RWPE2 (cell line): ENCODE measurements around the gene KDM5A.

Experiments used
- ATAC-seq: fragments of 200-7000 bp; cut with Tn5 transposase; 3 replicates; pipeline ENCODE4 v1.9.1; 2021; ENCODE audit warnings: low read depth
- DNase-seq: peaks from one replicate; pipeline ENCODE4 v3.0.0-alpha.2; 2020; ENCODE audit warnings: low spot score
- H3K27ac ChIP-seq: fragments of 450-650 bp; 2 replicates; pipeline ENCODE4 v1.5.1; 2017; ENCODE audit warnings: mild to moderate bottlenecking; ENCODE audit not compliant: poor library complexity, severe bottlenecking
- H3K27me3 ChIP-seq: fragments of 250-450 bp; sonication (Bioruptor Pico); 2 replicates; pipeline ENCODE4 v1.5.1; 2021; ENCODE audit warnings: mild to moderate bottlenecking, moderate library complexity; ENCODE audit not compliant: insufficient read depth, poor library complexity, severe bottlenecking
- H3K36me3 ChIP-seq: fragments of 250-450 bp; sonication (Bioruptor Pico); 2 replicates; pipeline ENCODE4 v1.5.1; 2020; ENCODE audit warnings: low read depth, mild to moderate bottlenecking, moderate library complexity
- H3K4me1 ChIP-seq: fragments of 250-450 bp; sonication (Bioruptor Pico); 2 replicates; pipeline ENCODE4 v1.5.1; 2021; ENCODE audit warnings: mild to moderate bottlenecking, moderate library complexity; ENCODE audit not compliant: insufficient read depth, poor library complexity, severe bottlenecking
- H3K4me3 ChIP-seq: fragments of 250-450 bp; sonication (Bioruptor Pico); 2 replicates; pipeline ENCODE4 v1.5.1; 2021; ENCODE audit warnings: mild to moderate bottlenecking, moderate library complexity; ENCODE audit not compliant: severe bottlenecking
- H3K9me3 ChIP-seq: fragments of 250-450 bp; sonication (Bioruptor Pico); 2 replicates; pipeline ENCODE4 v1.5.1; 2021; ENCODE audit warnings: mild to moderate bottlenecking, moderate library complexity; ENCODE audit not compliant: severe bottlenecking
- TF ChIP-seq, protein P1 (sequence below): fragments of 450-650 bp; IDR thresholded peaks from one replicate; pipeline ENCODE4 v1.5.1; 2017; ENCODE audit warnings: mild to moderate bottlenecking, moderate library complexity; ENCODE audit not compliant: poor library complexity, severe bottlenecking

The KDM5A gene

GRCh38 chr12:253116-253831 is 135.8 kb downstream of the KDM5A start:
- Histone ChIP-seq H3K27ac (no peak overlapping the region), H3K4me1 (no peaks in the 10 kb centered on the region)

GRCh38 chr12:252636-253035 is 136.5 kb downstream of the KDM5A start:
- TF ChIP-seq, protein P1, sequence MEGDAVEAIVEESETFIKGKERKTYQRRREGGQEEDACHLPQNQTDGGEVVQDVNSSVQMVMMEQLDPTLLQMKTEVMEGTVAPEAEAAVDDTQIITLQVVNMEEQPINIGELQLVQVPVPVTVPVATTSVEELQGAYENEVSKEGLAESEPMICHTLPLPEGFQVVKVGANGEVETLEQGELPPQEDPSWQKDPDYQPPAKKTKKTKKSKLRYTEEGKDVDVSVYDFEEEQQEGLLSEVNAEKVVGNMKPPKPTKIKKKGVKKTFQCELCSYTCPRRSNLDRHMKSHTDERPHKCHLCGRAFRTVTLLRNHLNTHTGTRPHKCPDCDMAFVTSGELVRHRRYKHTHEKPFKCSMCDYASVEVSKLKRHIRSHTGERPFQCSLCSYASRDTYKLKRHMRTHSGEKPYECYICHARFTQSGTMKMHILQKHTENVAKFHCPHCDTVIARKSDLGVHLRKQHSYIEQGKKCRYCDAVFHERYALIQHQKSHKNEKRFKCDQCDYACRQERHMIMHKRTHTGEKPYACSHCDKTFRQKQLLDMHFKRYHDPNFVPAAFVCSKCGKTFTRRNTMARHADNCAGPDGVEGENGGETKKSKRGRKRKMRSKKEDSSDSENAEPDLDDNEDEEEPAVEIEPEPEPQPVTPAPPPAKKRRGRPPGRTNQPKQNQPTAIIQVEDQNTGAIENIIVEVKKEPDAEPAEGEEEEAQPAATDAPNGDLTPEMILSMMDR = no peak
- Histone ChIP-seq H3K36me3 (no peaks in the 10 kb centered on the region), H3K27me3 (peaks cover under 1% of the 10 kb centered on the region), H3K4me3 (no peak overlapping the region), H3K27ac (no peak overlapping the region), H3K9me3 (peaks cover 5% of the 10 kb centered on the region), H3K4me1 (no peaks in the 10 kb centered on the region)
- ATAC-seq (no peak), DNase-seq (no peak)

More at GRCh38 chr12:253116-253831, 135.8 kb downstream of the KDM5A start:
- peaks cover 3% of the 10 kb centered on the region for H3K27me3 ChIP-seq
- no peak overlapping the region for H3K4me3 ChIP-seq
- DNase-seq (no peak), ATAC-seq (no peak)
- peaks cover 4% of the 10 kb centered on the region for H3K9me3 ChIP-seq
- TF ChIP-seq, protein P1 = no peak
- H3K36me3 ChIP-seq = no peaks in the 10 kb centered on the region

- H3K4me1 ChIP-seq = no peaks in the 10 kb centered on the region
- no peak overlapping the region for H3K27ac ChIP-seq
- ATAC-seq = no peak
- DNase-seq = no peak
- peaks cover 13% of the 10 kb centered on the region for H3K9me3 ChIP-seq
- H3K27me3 ChIP-seq = no peaks in the 10 kb centered on the region
- H3K4me3 ChIP-seq = no peak overlapping the region
- TF ChIP-seq, protein P1 = no peak
- H3K36me3 ChIP-seq = no peaks in the 10 kb centered on the region
These were observed 141.8 kb downstream of the KDM5A start for GRCh38 chr12:247271-247670.

- TF ChIP-seq, protein P1 = no peak
- Histone ChIP-seq H3K4me3 (no peak overlapping the region), H3K9me3 (peaks cover 9% of the 10 kb centered on the region), H3K4me1 (no peaks in the 10 kb centered on the region), H3K27me3 (no peaks in the 10 kb centered on the region), H3K36me3 (no peaks in the 10 kb centered on the region), H3K27ac (no peak overlapping the region)
- DNase-seq (no peak), ATAC-seq (no peak)
These were observed 145.7 kb downstream of the KDM5A start for GRCh38 chr12:243381-243780.

DNA sequence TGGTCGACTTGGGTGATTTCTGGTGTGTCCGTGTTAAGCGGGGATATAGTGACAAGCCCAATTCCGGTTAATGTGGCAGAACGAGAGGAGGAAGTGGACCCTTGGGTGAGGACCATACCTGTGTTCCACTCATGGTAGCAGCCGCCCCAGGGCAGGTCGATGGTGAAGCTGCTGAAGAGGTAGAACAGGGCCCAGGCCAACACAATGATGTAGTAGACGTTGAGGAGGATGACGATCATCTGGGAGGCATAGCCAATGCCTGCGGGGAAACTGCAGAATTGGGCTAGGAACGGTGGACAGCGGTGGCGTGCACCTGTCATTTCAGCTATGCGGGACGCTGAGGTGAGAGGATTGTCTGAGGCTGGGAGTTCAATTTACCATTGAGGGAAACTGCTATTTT is 146.6 kb downstream of the KDM5A start:
- H3K4me3 ChIP-seq = no peak overlapping the region
- ATAC-seq (no peak), DNase-seq (no peak)
- no peaks in the 10 kb centered on the region for H3K4me1 ChIP-seq
- peaks cover 6% of the 10 kb centered on the region for H3K9me3 ChIP-seq
- no peaks in the 10 kb centered on the region for H3K27me3 ChIP-seq
- TF ChIP-seq, protein P1 = no peak
- H3K27ac ChIP-seq = no peak overlapping the region
- no peaks in the 10 kb centered on the region for H3K36me3 ChIP-seq
